ENCODE measurements around the gene TCF4. TPM values are rescaled to one million over a fixed set of nuclear protein-coding genes. Genes with fewer than 3 reads are reported as not detected.

TCF4 gene
- total and polyA plus RNA-seq, 2 donors (not counting 3 experiments of a cell fraction or from before 2014, with no cell fraction given): 183 to 390 TPM

- TF ChIP-seq FOS (IDR thresholded peaks at IDR 0.05; ENCODE audit: borderline replicate concordance, insufficient read depth, low read length) (no peak), EZH2 (IDR thresholded peaks at IDR 0.05; ENCODE audit: borderline replicate concordance, low read depth, low read length, severe bottlenecking) (no peak), MYC (IDR thresholded peaks at IDR 0.05; ENCODE audit: low read depth, low read length) (no peak), POLR2AphosphoS5 (IDR thresholded peaks at IDR 0.05; ENCODE audit: insufficient read depth, low read depth, low read length) (no peak)
- TF ChIP-seq, protein P1, sequence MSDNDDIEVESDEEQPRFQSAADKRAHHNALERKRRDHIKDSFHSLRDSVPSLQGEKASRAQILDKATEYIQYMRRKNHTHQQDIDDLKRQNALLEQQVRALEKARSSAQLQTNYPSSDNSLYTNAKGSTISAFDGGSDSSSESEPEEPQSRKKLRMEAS (IDR thresholded peaks at IDR 0.05; ENCODE audit: insufficient read depth, insufficient read length): no peak
- H3K4me3 ChIP-seq (replicated peaks in 1 of 3; ENCODE audit: insufficient read depth in 1 of 3, low read depth in 1 of 3, low read length in 3 of 3): no peak overlapping the region
- no peaks in the 10 kb centered on the region for H3K9me1 ChIP-seq (replicated peaks; ENCODE audit: control insufficient read depth, extremely low read depth, insufficient read depth, low read length)
- ChIA-PET CTCF (no interaction called here), POLR2A (no interaction called here)
- no peak overlapping the region for H3K9ac ChIP-seq (replicated peaks; ENCODE audit: extremely low read depth, insufficient read depth, low read length)
- H3K79me2 ChIP-seq (ENCODE audit: control insufficient read depth, insufficient read depth, low read length): peaks cover 29% of the 10 kb centered on the region
- no peak overlapping the region for H3K27ac ChIP-seq (ENCODE audit: insufficient read depth, low read depth, low read length)
- H3K9me3 ChIP-seq (replicated peaks; ENCODE audit: control insufficient read depth, insufficient read depth, low read length): no peaks in the 10 kb centered on the region
- H4K20me1 ChIP-seq (replicated peaks; ENCODE audit: control insufficient read depth, extremely low read depth, insufficient read depth, low read length): no peaks in the 10 kb centered on the region
- peaks cover 0 to 3% of the 10 kb centered on the region in 2 experiments for H3K36me3 ChIP-seq (ENCODE audit: control insufficient read depth in 2 of 2, extremely low read depth in 1 of 2, insufficient read depth in 2 of 2, low read length in 2 of 2)
- intact Hi-C loops (cut with micrococcal nuclease): no loop called here
- dilution Hi-C loops (cut with MboI; ENCODE audit: extremely low pct_ligation_motif_present, low sequenced_read_pairs): no loop called here
- no TSS peak for BruUV-seq (replicated peaks)
- H3K4me1 ChIP-seq (ENCODE audit: control insufficient read depth, extremely low read depth, insufficient read depth, low read length): no peaks in the 10 kb centered on the region
- no peak for FAIRE-seq
- DNase-seq (ENCODE audit: low read depth, low spot score): no peak
- no peak overlapping the region for H2AFZ ChIP-seq (ENCODE audit: low read depth, low read length)
- H3K27me3 ChIP-seq (ENCODE audit: control insufficient read depth in 2 of 2, insufficient read depth in 2 of 2, low read length in 2 of 2): no peaks in the 10 kb centered on the region
- H3K4me2 ChIP-seq (ENCODE audit: insufficient read depth, low read length): no peak overlapping the region
Measured at GRCh38 chr18:55466789-55467188, 121.2 kb downstream of the TCF4 start.

DNA sequence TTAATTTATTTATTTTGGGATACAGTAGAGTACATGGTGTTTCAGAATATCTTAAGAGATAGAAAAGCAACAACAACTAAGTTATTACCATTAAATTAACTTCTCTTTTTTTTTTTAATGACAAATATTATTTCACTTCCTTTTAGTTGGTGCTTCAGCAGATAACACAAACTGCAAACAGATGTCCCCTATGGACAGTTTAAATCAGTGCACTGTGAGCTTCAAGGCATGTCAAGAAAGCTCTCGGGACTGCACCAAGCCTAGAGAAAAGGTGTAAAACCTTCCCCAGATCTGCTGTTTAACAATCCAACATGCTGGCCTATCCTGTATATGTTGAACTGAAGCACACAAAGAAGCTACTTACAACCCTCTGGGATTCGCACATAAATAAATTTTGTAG lies 122.7 kb downstream of the TCF4 start:
- DNase-seq (ENCODE audit: low read depth, low spot score) (no peak), FAIRE-seq (no peak)
- ChIA-PET POLR2A (no interaction called here), CTCF (no interaction called here)
- peaks cover 3% of the 10 kb centered on the region in 2 experiments for H3K36me3 ChIP-seq (ENCODE audit: control insufficient read depth in 2 of 2, extremely low read depth in 1 of 2, insufficient read depth in 2 of 2, low read length in 2 of 2)
- H2AFZ ChIP-seq (ENCODE audit: low read depth, low read length): no peak overlapping the region
- H3K9ac ChIP-seq (replicated peaks; ENCODE audit: extremely low read depth, insufficient read depth, low read length): no peak overlapping the region
- no peaks in the 10 kb centered on the region for H4K20me1 ChIP-seq (replicated peaks; ENCODE audit: control insufficient read depth, extremely low read depth, insufficient read depth, low read length)
- H3K4me2 ChIP-seq (ENCODE audit: insufficient read depth, low read length): no peak overlapping the region
- no peak overlapping the region for H3K4me3 ChIP-seq (replicated peaks in 1 of 3; ENCODE audit: insufficient read depth in 1 of 3, low read depth in 1 of 3, low read length in 3 of 3)
- no peaks in the 10 kb centered on the region for H3K9me3 ChIP-seq (replicated peaks; ENCODE audit: control insufficient read depth, insufficient read depth, low read length)
- H3K79me2 ChIP-seq (ENCODE audit: control insufficient read depth, insufficient read depth, low read length): peaks cover 21% of the 10 kb centered on the region
- intact Hi-C loops (cut with micrococcal nuclease) (no loop called here), dilution Hi-C loops (cut with MboI; ENCODE audit: extremely low pct_ligation_motif_present, low sequenced_read_pairs) (no loop called here)
- H3K9me1 ChIP-seq (replicated peaks; ENCODE audit: control insufficient read depth, extremely low read depth, insufficient read depth, low read length): no peaks in the 10 kb centered on the region
- H3K27me3 ChIP-seq (ENCODE audit: control insufficient read depth in 2 of 2, insufficient read depth in 2 of 2, low read length in 2 of 2): no peaks in the 10 kb centered on the region
- no peak overlapping the region for H3K27ac ChIP-seq (ENCODE audit: insufficient read depth, low read depth, low read length)
- H3K4me1 ChIP-seq (ENCODE audit: control insufficient read depth, extremely low read depth, insufficient read depth, low read length): no peaks in the 10 kb centered on the region
- no TSS peak for BruUV-seq (replicated peaks)
- TF ChIP-seq GATA2 (IDR thresholded peaks at IDR 0.05; ENCODE audit: insufficient read depth, insufficient read length, low read depth, low read length): no peak
- TF ChIP-seq, protein P2, sequence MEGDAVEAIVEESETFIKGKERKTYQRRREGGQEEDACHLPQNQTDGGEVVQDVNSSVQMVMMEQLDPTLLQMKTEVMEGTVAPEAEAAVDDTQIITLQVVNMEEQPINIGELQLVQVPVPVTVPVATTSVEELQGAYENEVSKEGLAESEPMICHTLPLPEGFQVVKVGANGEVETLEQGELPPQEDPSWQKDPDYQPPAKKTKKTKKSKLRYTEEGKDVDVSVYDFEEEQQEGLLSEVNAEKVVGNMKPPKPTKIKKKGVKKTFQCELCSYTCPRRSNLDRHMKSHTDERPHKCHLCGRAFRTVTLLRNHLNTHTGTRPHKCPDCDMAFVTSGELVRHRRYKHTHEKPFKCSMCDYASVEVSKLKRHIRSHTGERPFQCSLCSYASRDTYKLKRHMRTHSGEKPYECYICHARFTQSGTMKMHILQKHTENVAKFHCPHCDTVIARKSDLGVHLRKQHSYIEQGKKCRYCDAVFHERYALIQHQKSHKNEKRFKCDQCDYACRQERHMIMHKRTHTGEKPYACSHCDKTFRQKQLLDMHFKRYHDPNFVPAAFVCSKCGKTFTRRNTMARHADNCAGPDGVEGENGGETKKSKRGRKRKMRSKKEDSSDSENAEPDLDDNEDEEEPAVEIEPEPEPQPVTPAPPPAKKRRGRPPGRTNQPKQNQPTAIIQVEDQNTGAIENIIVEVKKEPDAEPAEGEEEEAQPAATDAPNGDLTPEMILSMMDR (IDR thresholded peaks at IDR 0.05; ENCODE audit: extremely low read depth in 1 of 2, insufficient read depth in 1 of 2, low read depth in 1 of 2, low read length in 2 of 2): no peak
- no peak for TF ChIP-seq FOS (IDR thresholded peaks at IDR 0.05; ENCODE audit: borderline replicate concordance, insufficient read depth, low read length)
